ENCODE results near the gene PPARD.
"Not testable (repeated sequence)": the region's sequence is repeated elsewhere in the genome, so short reads cannot be mapped to it uniquely, and the experiment has no call there.

PPARD gene

GRCh38 chr6:35381132-35381531, 38.8 kb downstream of the PPARD start:
- TF ChIP-seq CTCF (IDR thresholded peaks at IDR 0.05; ENCODE audit: extremely low read depth, insufficient read depth, missing control alignments), result no peak
- no peak for DNase-seq (ENCODE audit: low spot score)
- in situ Hi-C loops (cut with MboI; ENCODE audit: low pct_unique_long_range_greater_than_20kb, low sequenced_read_pairs, unreplicated experiment), result no loop called here

- no peak for TF ChIP-seq CTCF (IDR thresholded peaks at IDR 0.05; ENCODE audit: extremely low read depth, insufficient read depth, missing control alignments)
- DNase-seq (ENCODE audit: low spot score), result no peak
- in situ Hi-C loops (cut with MboI; ENCODE audit: low pct_unique_long_range_greater_than_20kb, low sequenced_read_pairs, unreplicated experiment), result no loop called here
Measured at GRCh38 chr6:35382015-35382414, 39.7 kb downstream of the PPARD start.

- TF ChIP-seq CTCF (IDR thresholded peaks at IDR 0.05; ENCODE audit: extremely low read depth, insufficient read depth, missing control alignments), result no peak
- DNase-seq (ENCODE audit: low spot score), result no peak
- in situ Hi-C loops (cut with MboI; ENCODE audit: low pct_unique_long_range_greater_than_20kb, low sequenced_read_pairs, unreplicated experiment), result no loop called here
Measured at GRCh38 chr6:35385457-35386202, 43.3 kb downstream of the PPARD start.

GRCh38 chr6:35386989-35387388, 44.6 kb downstream of the PPARD start:
- DNase-seq (ENCODE audit: low spot score), result no peak
- in situ Hi-C loops (cut with MboI; ENCODE audit: low pct_unique_long_range_greater_than_20kb, low sequenced_read_pairs, unreplicated experiment), result no loop called here
- TF ChIP-seq CTCF (IDR thresholded peaks at IDR 0.05; ENCODE audit: extremely low read depth, insufficient read depth, missing control alignments), result no peak

GRCh38 chr6:35388030-35388429, 45.7 kb downstream of the PPARD start:
- in situ Hi-C loops (cut with MboI; ENCODE audit: low pct_unique_long_range_greater_than_20kb, low sequenced_read_pairs, unreplicated experiment), result no loop called here
- TF ChIP-seq CTCF (IDR thresholded peaks at IDR 0.05; ENCODE audit: extremely low read depth, insufficient read depth, missing control alignments), result no peak
- DNase-seq (ENCODE audit: low spot score), result no peak

GRCh38 chr6:35388772-35389352, 46.5 kb downstream of the PPARD start:
- in situ Hi-C loops (cut with MboI; ENCODE audit: low pct_unique_long_range_greater_than_20kb, low sequenced_read_pairs, unreplicated experiment), result no loop called here
- DNase-seq (ENCODE audit: low spot score), result no peak

GRCh38 chr6:35389386-35389785, 47.0 kb downstream of the PPARD start:
- in situ Hi-C loops (cut with MboI; ENCODE audit: low pct_unique_long_range_greater_than_20kb, low sequenced_read_pairs, unreplicated experiment); DNase-seq (ENCODE audit: low spot score): not testable (repeated sequence)

More at GRCh38 chr6:35388772-35389352, 46.5 kb downstream of the PPARD start:
- TF ChIP-seq CTCF (IDR thresholded peaks at IDR 0.05; ENCODE audit: extremely low read depth, insufficient read depth, missing control alignments), result no peak
